SU-DHL-6 (cell line): ENCODE results near the gene RIMBP3C.
"Not testable (repeated sequence)": the region's sequence is repeated elsewhere in the genome, so short reads cannot be mapped to it uniquely, and the experiment has no call there.

Experiments used
- H2AFZ ChIP-seq: fragments of 200-600 bp; sonication (generic); 2 replicates; pipeline ENCODE4 v1.6.1; 2014; ENCODE audit warnings: low read depth, mild to moderate bottlenecking, moderate library complexity, mixed read lengths, antibody characterized with exemption, low read length; ENCODE audit not compliant: severe bottlenecking
- H3F3A ChIP-seq: fragments of 200-600 bp; shearing (Covaris generic); 2 replicates; pipeline ENCODE4 v1.6.0; 2016; ENCODE audit warnings: antibody characterized with exemption, mild to moderate bottlenecking; ENCODE audit not compliant: insufficient read depth
- H3K27ac ChIP-seq: fragments of 200-600 bp; sonication (generic); 2 replicates; pipeline ENCODE4 v1.5.1; 2016; ENCODE audit warnings: low read depth, mild to moderate bottlenecking, low read length, moderate library complexity, mixed read lengths
- H3K27me3 ChIP-seq: fragments of 200-600 bp; sonication (generic), shearing (Covaris generic); 2 replicates; pipeline ENCODE4 v1.6.0; 2014; ENCODE audit warnings: mild to moderate bottlenecking, low read length
- H3K36me3 ChIP-seq: fragments of 200-600 bp; sonication (generic); 2 replicates; pipeline ENCODE4 v1.6.1; 2014; ENCODE audit warnings: mild to moderate bottlenecking, low read length, mixed read lengths
- H3K4me2 ChIP-seq: fragments of 300-600, 200-600 bp; shearing (Covaris generic), sonication (generic); 2 replicates; pipeline ENCODE4 v1.6.0; 2014; ENCODE audit warnings: low read length, low read depth, mild to moderate bottlenecking; ENCODE audit not compliant: poor library complexity, severe bottlenecking
- H3K4me3 ChIP-seq: fragments of 200-600 bp; sonication (generic); 2 replicates; pipeline ENCODE4 v1.5.1; 2014; ENCODE audit warnings: antibody characterized with exemption, low read length, mild to moderate bottlenecking, mixed read lengths; ENCODE audit not compliant: insufficient read depth, poor library complexity, severe bottlenecking
- H3K79me2 ChIP-seq: fragments of 200-600 bp; sonication (generic); 2 replicates; pipeline ENCODE4 v1.6.1; 2014; ENCODE audit warnings: mild to moderate bottlenecking, low read length, moderate library complexity; ENCODE audit not compliant: insufficient read depth
- H3K9ac ChIP-seq: fragments of 200-600 bp; sonication (generic); 2 replicates; pipeline ENCODE4 v1.7.0; 2014; ENCODE audit warnings: mild to moderate bottlenecking, low read length
- H3K9me2 ChIP-seq: fragments of 200-600 bp; sonication (generic); replicated peaks from 2 replicates; pipeline ENCODE4 v1.6.1; 2014; ENCODE audit warnings: low read length; ENCODE audit not compliant: insufficient read depth
- H3K9me3 ChIP-seq: fragments of 200-600 bp; sonication (generic); 2 replicates; pipeline ENCODE4 v1.6.1; 2014; ENCODE audit warnings: low read length, mixed read lengths; ENCODE audit not compliant: insufficient read depth
- H4K20me1 ChIP-seq: fragments of 200-600 bp; sonication (generic); 2 replicates; pipeline ENCODE4 v1.6.1; 2014; ENCODE audit warnings: low read depth, mild to moderate bottlenecking, antibody characterized with exemption, low read length, moderate library complexity, mixed read lengths
- EZH2phosphoT487 ChIP-seq: fragments of 200-600 bp; sonication (generic), shearing (Covaris generic); conservative IDR thresholded peaks from 2 replicates; pipeline ENCODE4 v1.6.1; 2018; ENCODE audit warnings: mild to moderate bottlenecking, antibody characterized with exemption, low read length, moderate library complexity, mixed read lengths
- TF ChIP-seq, protein P1 (sequence below): fragments of 200-600 bp; sonication (generic); IDR thresholded peaks from one replicate; pipeline ENCODE4 v1.5.1; 2017; ENCODE audit warnings: antibody characterized with exemption, mild to moderate bottlenecking, low read length, moderate library complexity; ENCODE audit not compliant: insufficient read depth, poor library complexity, severe bottlenecking

Gene RIMBP3C

DNA sequence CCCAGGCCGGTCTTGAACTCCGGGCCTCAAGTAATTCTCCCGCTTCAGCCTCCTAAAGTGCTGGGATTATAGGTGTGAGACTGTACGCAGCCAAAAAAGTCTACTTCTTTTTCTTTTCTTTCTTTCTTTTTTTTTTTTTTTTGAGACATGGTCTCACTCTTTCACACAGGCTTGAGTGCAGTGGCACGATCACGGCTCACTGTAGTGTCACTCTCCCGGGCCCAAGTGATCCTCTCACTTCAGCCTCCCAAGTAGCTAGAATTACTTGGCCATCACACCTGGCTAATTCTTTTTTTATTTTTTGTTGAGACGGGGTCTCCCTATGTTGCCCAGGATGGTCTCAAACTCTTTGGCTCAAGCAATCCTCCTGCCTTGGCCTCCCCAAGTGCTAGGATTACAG is 12.7 kb upstream of the RIMBP3C start:
- H3K4me3 ChIP-seq: no peak overlapping the region
- no peak overlapping the region for H2AFZ ChIP-seq

GRCh38 chr22:21560657-21561056 is 9.4 kb upstream of the RIMBP3C start:
- H3F3A ChIP-seq, H4K20me1 ChIP-seq, H2AFZ ChIP-seq, H3K79me2 ChIP-seq, H3K9me2 ChIP-seq, H3K9me3 ChIP-seq, H3K36me3 ChIP-seq, H3K9ac ChIP-seq, H3K27me3 ChIP-seq, H3K27ac ChIP-seq, H3K4me2 ChIP-seq, H3K4me3 ChIP-seq: not testable (repeated sequence)

More for the DNA sequence above, 12.7 kb upstream of the RIMBP3C start:
- Histone ChIP-seq H3K36me3 (no peaks in the 10 kb centered on the region), H3K9me2 (no peaks in the 10 kb centered on the region), H3K9ac (no peak overlapping the region), H3K27me3 (no peaks in the 10 kb centered on the region), H4K20me1 (no peaks in the 10 kb centered on the region; the same call in 1 of the 2 replicates), H3K4me2 (no peak overlapping the region), H3K79me2 (peaks cover 12% of the 10 kb centered on the region), H3K9me3 (no peaks in the 10 kb centered on the region), H3F3A (no peaks in the 10 kb centered on the region), H3K27ac (no peak overlapping the region)
- no peak for TF ChIP-seq EZH2phosphoT487
- TF ChIP-seq, protein P1, sequence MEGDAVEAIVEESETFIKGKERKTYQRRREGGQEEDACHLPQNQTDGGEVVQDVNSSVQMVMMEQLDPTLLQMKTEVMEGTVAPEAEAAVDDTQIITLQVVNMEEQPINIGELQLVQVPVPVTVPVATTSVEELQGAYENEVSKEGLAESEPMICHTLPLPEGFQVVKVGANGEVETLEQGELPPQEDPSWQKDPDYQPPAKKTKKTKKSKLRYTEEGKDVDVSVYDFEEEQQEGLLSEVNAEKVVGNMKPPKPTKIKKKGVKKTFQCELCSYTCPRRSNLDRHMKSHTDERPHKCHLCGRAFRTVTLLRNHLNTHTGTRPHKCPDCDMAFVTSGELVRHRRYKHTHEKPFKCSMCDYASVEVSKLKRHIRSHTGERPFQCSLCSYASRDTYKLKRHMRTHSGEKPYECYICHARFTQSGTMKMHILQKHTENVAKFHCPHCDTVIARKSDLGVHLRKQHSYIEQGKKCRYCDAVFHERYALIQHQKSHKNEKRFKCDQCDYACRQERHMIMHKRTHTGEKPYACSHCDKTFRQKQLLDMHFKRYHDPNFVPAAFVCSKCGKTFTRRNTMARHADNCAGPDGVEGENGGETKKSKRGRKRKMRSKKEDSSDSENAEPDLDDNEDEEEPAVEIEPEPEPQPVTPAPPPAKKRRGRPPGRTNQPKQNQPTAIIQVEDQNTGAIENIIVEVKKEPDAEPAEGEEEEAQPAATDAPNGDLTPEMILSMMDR: no peak

DNA sequence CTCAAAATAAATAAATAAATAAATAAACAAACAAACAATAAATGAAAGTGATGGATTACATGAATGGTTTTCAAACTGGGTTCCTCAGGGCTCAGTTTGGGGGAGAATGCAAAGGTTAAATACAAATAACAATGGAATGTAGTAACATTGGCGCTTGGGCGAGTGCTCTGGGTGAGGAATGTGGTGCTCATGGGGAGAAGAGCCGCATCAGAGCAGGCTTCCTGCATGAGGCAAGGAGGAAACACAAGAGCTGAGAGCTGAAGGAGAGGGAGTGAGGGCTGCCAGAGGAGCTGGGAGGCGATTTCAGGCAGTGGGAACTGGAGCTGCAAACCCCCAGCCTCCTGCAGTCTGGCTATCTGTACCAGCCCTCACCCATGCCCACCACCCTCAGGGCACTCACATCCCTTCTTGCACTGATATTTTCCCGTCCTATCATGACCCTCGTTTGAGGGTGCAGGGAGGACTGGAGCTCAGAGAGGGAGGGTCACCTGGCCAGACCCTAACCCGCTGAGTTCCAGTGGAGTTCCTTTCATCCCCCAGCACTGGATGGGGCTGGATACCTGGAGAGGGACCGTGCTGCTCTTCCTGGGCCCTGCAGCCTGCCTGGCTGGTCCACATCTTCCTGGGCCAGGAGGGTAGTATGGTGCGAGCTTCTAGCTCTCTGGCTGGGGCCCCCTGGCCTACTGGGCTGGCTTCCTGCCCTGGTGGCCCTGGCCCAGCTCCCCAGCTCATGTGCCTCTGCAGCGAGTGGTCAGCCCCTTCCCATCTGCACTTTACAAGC is 8.3 kb upstream of the RIMBP3C start:
- not testable (repeated sequence) for H3K79me2 ChIP-seq, H3K27ac ChIP-seq, H3K4me3 ChIP-seq, H3K36me3 ChIP-seq, H3F3A ChIP-seq, H3K9me2 ChIP-seq, H3K4me2 ChIP-seq, H3K27me3 ChIP-seq, H4K20me1 ChIP-seq, H2AFZ ChIP-seq, H3K9ac ChIP-seq, H3K9me3 ChIP-seq

GRCh38 chr22:21550678-21551047 is 598 bp downstream of the RIMBP3C start:
- H2AFZ ChIP-seq, H3K79me2 ChIP-seq, H3K4me3 ChIP-seq, H3K9me2 ChIP-seq, H3K9ac ChIP-seq, H3K9me3 ChIP-seq, H4K20me1 ChIP-seq, H3K36me3 ChIP-seq, H3K27me3 ChIP-seq, H3F3A ChIP-seq, H3K27ac ChIP-seq, H3K4me2 ChIP-seq: not testable (repeated sequence)

GRCh38 chr22:21550008-21550677 is 1.1 kb downstream of the RIMBP3C start:
- H3K4me3 ChIP-seq, H2AFZ ChIP-seq, H3K27ac ChIP-seq, H3K9ac ChIP-seq, H3K27me3 ChIP-seq, H4K20me1 ChIP-seq, H3F3A ChIP-seq, H3K36me3 ChIP-seq, H3K9me3 ChIP-seq, H3K4me2 ChIP-seq, H3K79me2 ChIP-seq, H3K9me2 ChIP-seq: not testable (repeated sequence)

- H3K27me3 ChIP-seq, H4K20me1 ChIP-seq, H3K4me2 ChIP-seq, H3K9me3 ChIP-seq, H3F3A ChIP-seq, H3K36me3 ChIP-seq, H3K4me3 ChIP-seq, H2AFZ ChIP-seq, H3K9ac ChIP-seq, H3K9me2 ChIP-seq, H3K79me2 ChIP-seq, H3K27ac ChIP-seq: not testable (repeated sequence)
These were observed 1.7 kb downstream of the RIMBP3C start for GRCh38 chr22:21549558-21549957.
